GM03348 (cell line): Measurements from ENCODE around the gene AZI2.

Source experiments
- DNase-seq: peaks from one replicate; pipeline ENCODE4 v3.0.0; 2012; ENCODE audit warnings: low spot score

AZI2 gene

DNA sequence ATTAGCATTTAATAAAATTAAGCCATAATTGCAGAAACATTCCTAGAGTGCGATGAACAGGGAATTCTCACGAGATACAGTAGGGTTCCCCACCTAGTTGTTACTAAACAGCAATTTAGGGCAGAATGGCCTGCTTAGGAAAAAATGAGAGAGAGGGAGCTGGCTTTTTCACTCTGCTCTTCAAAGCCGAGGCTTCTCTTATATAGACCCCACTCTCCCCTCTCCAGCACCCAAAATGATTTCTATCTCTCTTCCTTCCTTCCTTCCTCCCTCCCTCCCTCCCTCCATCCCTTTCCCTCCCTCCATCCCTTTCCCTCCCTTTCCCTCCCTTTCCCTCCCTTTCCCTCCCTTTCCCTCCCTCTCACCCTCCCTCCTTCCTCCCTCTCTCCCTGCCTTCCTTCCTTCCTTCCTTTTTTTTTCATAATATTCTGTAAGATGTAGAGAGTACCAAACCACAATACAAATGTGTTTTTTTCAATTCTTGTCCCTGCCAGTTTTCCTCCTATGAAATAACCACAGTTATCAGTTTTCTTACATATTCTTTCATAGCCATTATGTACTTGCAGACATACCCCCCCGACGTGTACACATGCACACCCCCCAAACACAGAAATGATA is 48.2 kb downstream of the AZI2 start:
- no peak for DNase-seq

DNA sequence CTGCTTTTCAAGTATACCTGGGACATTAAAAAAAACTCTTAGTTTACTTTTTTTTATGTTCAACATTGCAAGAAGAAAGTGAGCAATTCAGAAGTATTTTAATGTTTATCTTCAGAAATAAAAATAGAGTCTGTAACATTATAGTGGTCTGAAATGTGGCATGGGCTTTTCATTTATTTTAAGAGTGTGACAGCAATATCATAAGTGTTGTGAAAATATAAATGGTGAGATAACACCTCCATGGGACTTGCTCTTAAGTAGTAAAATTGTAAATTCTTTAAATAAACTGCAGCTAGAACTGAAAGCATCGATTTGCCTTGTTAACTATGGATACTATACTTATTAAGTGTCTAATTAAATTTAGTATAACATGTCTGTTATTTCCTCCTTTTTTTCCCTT is 48.9 kb downstream of the AZI2 start:
- no peak for DNase-seq

DNA sequence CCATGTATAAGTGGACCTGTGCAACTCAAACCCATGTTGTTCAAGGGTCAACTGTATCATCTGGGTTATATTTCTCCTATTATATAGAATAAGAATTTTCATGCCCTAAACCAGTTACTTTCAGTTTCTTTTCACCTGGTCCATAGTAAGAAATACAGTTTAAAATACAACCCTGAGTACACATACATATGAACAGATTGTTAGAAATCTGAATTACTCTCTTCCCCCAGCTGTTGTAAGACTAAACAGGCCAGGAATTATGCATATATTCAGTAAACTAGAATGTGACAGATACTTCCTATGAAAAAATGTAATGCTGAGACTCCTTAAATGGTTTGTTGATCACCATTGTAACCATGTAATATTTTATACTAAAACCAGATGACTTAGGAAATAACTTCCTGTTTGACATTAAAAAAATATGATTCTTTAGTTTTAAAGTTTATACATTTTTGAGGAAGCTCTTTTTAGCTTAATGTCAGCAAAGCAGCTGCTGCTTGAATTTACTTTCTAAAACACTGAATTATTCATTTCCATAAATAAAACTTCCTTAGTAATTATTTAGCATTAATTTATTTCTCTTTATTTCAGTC is 52.6 kb downstream of the AZI2 start:
- peak; percentile 2 for DNase-seq

DNA sequence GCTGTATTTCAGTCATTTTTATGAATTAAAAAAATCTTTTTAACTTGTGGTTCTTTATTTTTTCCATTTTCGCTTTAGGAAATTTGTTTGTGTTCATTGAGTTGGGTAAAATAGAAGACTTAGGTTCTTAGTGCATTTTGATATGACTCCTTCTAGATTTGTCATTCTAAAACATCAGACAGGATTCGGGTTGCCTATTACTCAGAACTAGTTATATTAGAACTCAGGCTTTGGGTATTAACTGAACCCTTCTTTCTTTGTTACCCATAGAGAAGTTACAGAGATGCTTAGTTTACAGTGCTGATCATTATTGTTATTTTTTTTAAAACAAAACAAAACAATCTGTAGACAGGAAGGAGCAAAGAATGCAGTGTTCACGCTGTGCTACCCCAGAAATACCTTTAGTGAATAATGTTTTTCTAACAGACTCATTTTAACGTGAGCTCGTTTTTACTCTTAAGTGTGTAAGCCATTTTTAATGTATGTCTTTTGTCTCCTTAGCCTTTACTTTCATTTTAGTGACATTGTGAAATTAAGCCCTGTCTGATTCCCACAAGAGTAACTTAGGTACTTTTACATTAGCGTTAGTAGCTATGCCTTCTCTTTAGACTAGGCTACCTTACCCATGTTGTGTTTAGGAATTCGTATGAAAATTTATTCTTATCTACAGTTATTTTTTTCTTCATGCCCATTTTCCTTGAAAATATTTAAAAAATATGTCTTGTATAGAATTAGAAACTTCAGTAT is 53.8 kb downstream of the AZI2 start:
- DNase-seq: no peak

DNA sequence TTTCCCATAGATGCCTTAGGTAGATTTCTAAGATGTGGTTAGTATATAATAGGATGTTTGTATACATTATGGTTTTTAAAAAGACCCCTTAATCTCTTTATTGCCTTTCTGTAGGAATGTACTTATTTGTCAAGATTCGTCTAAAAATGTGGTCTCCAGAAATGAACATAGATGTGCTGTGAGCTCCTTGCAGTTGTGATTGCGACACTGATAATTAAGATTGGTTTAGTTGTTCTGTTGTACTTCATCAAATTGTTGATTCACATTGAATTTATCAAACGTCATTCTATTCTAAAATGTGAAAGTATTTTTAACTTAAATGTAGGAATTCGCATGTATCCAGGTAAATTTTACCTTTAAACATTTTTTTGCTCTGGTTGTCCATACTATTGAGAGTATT is 56.0 kb downstream of the AZI2 start:
- DNase-seq: no peak

DNA sequence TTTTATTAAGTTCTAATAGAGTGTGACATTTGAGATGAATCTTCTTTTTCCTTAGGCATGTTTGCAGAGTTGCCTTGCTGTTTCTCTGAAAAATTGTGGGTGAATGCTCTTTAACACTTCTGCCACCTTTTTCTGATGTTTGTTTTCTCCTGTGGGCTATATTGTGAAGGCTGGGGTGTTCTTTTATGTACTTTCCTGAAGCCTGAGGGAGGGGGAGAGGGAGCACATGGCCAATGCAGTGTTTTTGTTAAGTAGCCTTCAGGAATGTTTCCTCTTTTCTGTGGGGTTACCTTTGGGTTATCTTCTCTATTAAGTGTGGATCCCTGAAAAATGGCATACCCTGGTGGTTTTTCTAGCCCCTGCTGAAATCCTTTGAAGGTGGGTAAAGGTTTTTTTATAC is 57.0 kb downstream of the AZI2 start:
- no peak for DNase-seq

DNA sequence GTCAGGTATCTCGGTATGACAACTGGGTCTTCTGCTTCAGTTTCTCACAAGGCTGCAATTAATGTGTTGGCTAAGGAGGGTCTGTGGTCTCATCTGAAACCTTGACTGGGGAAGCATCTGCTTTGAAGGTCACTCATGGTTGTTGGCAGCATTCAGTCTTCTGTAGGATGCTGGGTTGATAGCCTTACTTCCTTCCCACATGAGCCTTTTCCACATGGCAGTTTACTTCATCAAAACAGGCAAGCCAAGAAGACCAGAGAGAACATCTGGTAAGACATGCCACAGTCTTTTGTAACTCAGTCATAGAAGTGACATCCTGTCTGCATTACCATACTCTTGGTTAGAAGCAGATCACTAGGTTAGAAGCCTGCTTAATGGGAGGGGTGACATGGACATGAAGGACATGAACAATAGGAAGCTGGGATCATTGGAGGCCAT is 57.7 kb downstream of the AZI2 start:
- no peak for DNase-seq

DNA sequence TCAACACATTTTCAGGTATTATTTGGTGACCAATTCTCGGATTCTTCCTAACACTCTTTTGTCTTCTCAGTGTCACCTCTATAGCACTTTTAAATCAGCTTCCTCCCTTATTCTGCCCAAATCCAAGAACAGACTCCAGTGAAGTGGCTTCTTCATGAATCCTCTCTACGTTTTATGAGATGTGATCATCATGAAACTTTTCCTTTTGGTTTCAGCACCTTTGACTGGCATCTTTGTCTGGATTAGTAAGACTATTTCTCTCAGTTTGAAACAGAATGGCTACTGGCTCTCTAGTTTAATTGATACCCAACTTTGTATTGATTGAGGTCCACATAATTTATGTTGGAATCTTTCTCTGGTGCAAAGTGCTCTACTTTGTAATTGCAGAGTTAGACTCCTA is 61.6 kb downstream of the AZI2 start:
- no peak for DNase-seq

DNA sequence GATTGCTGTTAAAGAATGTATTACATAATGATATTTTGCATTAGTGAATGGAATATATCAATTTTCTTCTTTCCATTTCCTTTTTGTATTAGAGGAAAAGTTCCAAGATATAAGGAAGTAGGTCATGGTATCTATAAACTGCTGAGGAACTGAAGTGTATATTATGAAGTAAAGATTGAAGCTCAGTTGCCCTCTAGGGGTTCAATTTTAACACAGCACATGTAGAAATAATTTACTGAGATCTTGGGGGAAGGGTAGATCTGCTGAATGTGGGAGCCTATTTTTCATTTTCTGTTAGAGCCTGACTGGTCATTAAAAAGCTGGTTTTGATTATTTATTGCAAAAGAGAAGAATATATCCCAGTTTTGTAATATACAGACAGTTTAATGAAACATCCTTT is 62.0 kb downstream of the AZI2 start:
- DNase-seq: peak; percentile 53

DNA sequence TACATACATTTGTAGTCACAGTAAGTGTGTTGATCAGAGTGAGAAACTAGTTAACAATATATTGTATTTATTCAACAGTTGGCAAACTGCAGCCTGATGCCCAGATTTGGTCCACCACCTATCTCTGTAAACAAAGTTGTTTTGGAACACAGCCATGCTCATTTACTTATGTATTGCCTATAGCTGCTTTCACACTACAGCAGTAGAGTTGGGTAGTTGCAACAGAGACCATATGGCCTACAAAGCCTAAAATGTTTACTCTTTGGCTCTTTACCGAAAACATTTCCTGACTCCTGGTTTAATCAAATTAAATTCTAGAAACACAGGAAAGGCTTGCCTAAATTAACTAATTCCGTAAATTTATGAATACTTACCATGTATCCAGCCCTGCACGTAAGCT is 67.8 kb downstream of the AZI2 start:
- no peak for DNase-seq

DNA sequence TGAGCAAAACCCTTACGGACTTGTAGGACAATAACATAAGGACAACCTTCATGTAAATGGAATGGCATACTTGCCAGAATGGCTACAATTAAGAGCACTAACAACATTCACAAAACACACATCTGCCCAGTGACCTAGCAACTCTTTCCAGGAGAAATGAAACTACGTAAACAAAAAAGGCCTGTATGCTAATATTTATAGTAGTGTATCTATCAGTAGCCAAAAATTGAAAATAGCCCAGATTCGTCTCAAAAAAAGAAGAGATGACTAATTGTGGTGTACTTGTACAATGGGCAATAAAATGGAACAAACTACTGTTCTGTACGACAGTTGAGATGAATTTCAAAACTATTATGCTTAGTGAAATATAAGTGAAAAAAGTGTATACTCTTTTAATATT is 68.9 kb downstream of the AZI2 start:
- no peak for DNase-seq

DNA sequence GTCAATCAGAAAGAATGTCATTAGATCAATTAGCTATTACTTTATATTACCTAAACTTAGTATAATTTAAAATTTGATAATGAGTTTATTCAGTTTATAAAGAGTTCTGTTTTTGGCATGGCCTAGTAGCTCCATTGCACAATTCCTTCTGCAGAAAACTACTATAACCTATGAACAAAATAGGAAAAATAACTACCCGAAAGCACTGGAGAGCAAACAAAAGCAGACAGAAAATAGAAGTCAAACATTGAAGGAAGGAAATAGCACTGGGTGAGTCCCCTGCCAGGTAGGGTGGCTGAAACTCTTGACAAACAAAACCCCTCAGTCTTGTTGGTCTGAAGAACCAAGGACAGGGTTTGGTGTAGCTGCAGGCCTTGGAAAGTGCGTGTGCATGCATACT is 69.7 kb downstream of the AZI2 start:
- DNase-seq: no peak

DNA sequence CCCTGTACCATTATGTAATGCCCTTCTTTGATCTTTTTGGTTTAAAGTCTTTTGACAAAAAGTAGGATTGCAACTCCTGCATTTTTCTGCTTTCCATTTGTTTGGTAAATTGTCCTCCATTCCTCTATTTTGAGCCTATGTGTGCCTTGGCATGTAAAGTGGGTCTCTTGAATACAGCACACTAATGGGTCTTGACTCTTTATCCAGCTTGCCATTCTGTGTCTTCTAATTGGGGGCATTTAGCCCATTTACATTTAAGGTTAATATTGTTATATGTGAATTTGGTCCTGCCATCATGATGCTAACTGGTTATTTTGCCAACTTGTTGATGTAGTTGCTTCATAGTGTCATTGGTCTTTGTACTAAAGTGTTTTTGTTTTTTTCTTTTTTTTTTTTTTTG is 74.8 kb downstream of the AZI2 start:
- DNase-seq: no peak
